COLO668 (cell line): Measurements from ENCODE around the gene GTF3C1.

Experiments
- DNase-seq: peaks from one replicate; lab custom pipeline; 2025; ENCODE audit not compliant: unreplicated experiment; lab: John Stamatoyannopoulos, UW

The GTF3C1 gene

GRCh38 chr16:27564224-27564623, 14.5 kb upstream of the GTF3C1 start:
- no peak for DNase-seq

GRCh38 chr16:27561216-27561615, 11.5 kb upstream of the GTF3C1 start:
- no peak for DNase-seq

GRCh38 chr16:27558932-27559331, 9.2 kb upstream of the GTF3C1 start:
- no peak for DNase-seq

- no peak for DNase-seq
These were observed 8.7 kb upstream of the GTF3C1 start for GRCh38 chr16:27558434-27558833.

- no peak for DNase-seq
These were observed 6.8 kb upstream of the GTF3C1 start for GRCh38 chr16:27556471-27556870.

- DNase-seq, result no peak
These were observed 1.3 kb upstream of the GTF3C1 start for GRCh38 chr16:27551036-27551435.

GRCh38 chr16:27550582-27550920, 838 bp upstream of the GTF3C1 start:
- no peak for DNase-seq

GRCh38 chr16:27549464-27549745, 308 bp downstream of the GTF3C1 start:
- DNase-seq, result no peak

GRCh38 chr16:27547851-27548250, 1.9 kb downstream of the GTF3C1 start:
- no peak for DNase-seq

GRCh38 chr16:27547134-27547533, 2.6 kb downstream of the GTF3C1 start:
- DNase-seq, result no peak

- no peak for DNase-seq
These were observed 5.0 kb downstream of the GTF3C1 start for GRCh38 chr16:27544671-27545070.

GRCh38 chr16:27543801-27544200, 5.9 kb downstream of the GTF3C1 start:
- no peak for DNase-seq

- DNase-seq, result no peak
These were observed 10.1 kb downstream of the GTF3C1 start for GRCh38 chr16:27539636-27540035.

- DNase-seq, result no peak
These were observed 10.6 kb downstream of the GTF3C1 start for GRCh38 chr16:27539120-27539519.

- no peak for DNase-seq
These were observed 11.2 kb downstream of the GTF3C1 start for GRCh38 chr16:27538528-27538927.

GRCh38 chr16:27534256-27534655, 15.5 kb downstream of the GTF3C1 start:
- no peak for DNase-seq

- no peak for DNase-seq
These were observed 17.6 kb downstream of the GTF3C1 start for GRCh38 chr16:27531826-27532800.

- no peak for DNase-seq
These were observed 18.5 kb downstream of the GTF3C1 start for GRCh38 chr16:27531186-27531585.

GRCh38 chr16:27529962-27530361, 19.8 kb downstream of the GTF3C1 start:
- no peak for DNase-seq

- DNase-seq, result no peak
These were observed 21.4 kb downstream of the GTF3C1 start for GRCh38 chr16:27528294-27528693.

GRCh38 chr16:27526180-27526579, 23.5 kb downstream of the GTF3C1 start:
- DNase-seq, result peak; percentile 55

GRCh38 chr16:27522173-27522707, 27.5 kb downstream of the GTF3C1 start:
- no peak for DNase-seq
